Measurements from ENCODE around the gene CDKAL1.

- TF ChIP-seq EZH2 (IDR thresholded peaks at IDR 0.05; ENCODE audit: low read depth) = no peak
- TF ChIP-seq CTCF (conservative IDR thresholded peaks at IDR 0.05) = no peak
These were observed 395.0 kb downstream of the CDKAL1 start for GRCh38 chr6:20929283-20929682.
